ENCODE data around the gene DTX3L. TPM values are rescaled to one million over a fixed set of nuclear protein-coding genes. Genes with fewer than 3 reads are reported as not detected.
"Not testable (repeated sequence)": the region's sequence is repeated elsewhere in the genome, so short reads cannot be mapped to it uniquely, and the experiment has no call there.

The DTX3L gene
- total RNA-seq, 1 donor from 2014 or later = 31.5 TPM

DNA sequence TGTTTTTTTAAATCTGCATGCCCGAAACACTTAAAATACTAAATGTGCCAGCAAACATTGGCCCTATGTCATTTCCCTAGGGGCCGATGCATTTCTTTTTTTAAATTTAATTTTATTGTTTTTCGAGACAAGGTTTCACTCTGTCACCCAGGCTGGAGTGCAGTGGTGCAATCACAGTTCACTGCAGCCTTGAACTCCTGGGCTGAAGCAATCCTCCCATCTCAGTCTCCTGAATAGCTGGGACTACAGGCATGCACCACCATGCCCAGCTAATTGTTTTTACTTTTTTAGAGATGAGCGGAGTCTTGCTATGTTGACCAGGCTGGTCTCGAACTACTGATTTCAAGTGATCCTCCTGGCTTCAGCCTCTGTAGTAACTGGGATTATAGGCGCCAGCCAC, 5.5 kb upstream of the DTX3L start:
- intact Hi-C loops (cut with DNase I) = no loop called here
- no peak for DNase-seq (ENCODE audit: low spot score)
- ATAC-seq = no peak

DNA sequence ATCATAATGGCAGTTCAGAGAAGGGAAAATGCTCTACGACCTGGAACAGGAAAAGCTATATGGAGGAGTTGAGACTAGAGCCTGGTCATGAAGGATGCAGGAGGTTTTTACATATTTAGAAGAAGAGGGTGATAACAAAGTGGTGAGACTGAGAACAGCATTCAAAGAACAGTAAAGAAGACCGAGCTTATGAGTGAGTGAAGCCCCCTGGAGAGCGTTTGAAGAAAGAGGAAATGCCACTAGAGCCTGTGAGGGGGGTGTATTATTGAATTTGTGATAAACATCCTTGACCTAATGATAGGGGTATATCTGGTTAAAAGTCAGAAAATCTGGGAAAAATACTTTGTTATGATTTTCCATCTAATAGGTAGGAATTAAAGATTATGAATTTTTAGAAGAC, 4.2 kb upstream of the DTX3L start:
- ATAC-seq (no peak), DNase-seq (ENCODE audit: low spot score) (no peak)
- intact Hi-C loops (cut with DNase I) = loop anchor here (5.0 kb wide), 1 partner anchor 122 kb away; the partner anchor contains the start of gene PARP14

DNA sequence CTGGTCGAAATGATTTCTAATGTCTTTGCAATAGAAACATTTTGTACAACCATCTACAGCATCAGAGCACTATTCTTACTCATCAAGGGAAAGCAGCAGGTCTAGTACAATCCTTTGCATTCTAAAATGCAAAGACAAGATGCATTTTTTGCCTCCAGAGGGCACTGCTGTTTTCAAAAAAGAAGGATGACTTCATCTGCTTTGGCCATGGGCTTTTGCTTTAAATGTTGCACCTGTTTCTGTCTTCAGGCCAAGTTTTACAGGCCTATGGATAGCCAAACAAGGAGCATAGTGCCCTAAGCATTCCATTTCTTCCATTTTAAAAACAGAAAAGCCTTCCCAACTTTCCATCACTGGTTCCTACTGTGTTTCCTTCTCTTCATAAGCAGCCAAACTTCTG, 3.5 kb upstream of the DTX3L start:
- ATAC-seq (no peak), DNase-seq (ENCODE audit: low spot score) (no peak)
- intact Hi-C loops (cut with DNase I) = loop anchor here (5.0 kb wide), 1 partner anchor 122 kb away; the partner anchor contains the start of gene PARP14

DNA sequence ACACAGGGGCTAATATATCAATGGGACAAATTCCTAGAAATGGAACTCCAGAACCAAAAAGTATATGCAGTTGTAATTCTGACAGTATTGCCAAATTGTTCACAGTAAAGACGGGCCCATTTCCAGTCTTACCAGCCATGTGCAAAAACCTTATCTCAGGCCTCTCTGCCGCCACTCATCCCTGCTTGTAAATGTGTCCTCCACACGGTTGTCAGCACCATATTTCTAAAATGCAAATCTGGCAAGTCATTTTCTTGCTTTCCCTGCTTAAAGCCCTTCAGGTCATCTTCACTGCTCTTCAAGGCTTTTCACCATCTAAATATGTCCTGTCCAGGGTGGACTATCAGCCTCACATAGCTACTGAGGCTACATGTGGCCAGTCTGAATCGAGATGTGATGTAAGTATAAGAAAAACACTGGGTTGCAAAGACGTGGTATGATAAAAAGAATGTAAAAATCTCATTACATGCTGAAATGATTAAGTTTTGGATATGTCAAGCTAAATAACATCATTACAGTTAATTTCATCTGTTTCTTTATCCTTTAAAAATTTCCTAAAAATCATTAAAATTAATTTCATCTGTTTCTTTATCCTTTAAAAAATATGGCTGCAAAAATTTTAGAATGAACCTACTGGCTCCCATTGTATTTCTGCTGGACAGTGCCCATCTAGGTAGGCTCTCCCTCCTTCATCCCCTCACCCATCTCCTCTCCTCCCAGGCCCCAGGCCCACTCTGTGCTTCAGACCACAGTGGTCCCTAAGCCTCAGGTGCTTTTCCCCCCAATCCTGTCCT, 1.0 kb upstream of the DTX3L start:
- DNase-seq (ENCODE audit: low spot score) (no peak), ATAC-seq (no peak)
- intact Hi-C loops (cut with DNase I) = loop anchor here (5.0 kb wide), 1 partner anchor 119 kb away; the partner anchor contains the start of gene PARP14

DNA sequence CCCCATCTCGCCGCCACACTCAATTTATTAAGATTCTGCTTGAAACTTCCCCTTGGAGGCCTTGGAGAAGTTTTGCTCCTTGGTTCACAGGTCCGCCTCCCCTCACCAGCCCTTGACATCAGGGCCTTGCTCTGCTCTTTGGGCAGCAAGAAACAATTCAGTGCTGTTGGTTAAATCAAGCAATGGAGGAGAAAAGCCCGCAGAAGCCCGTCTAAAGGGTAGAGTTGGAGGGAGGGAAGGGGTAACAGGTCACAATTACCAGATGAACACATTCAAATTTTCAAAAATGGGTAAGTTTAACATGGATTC, 467 bp upstream of the DTX3L start:
- intact Hi-C loops (cut with DNase I) = loop anchor here (5.0 kb wide), 1 partner anchor 119 kb away; the partner anchor contains the start of gene PARP14
- no peak for DNase-seq (ENCODE audit: low spot score)
- peak; percentile 18 for ATAC-seq

DNA sequence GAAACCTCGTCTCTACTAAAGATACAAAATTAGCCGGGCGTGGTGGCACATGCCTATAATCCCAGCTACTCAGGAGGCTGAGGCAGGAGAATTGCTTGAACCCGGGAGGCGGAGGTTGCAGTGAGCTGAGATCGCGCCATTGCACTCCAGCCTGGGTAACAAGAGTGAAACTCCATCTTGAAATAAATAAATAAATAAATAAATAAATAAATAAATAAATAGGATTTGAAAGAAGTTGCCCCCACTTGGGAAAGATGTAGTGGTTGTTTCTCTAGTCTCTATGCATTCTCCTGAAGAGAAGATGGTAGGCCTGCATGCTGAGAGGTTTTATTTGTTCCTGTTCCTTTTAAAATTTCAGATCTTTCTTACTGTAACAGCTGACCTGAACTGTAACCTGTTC, 4.0 kb downstream of the DTX3L start:
- DNase-seq (ENCODE audit: low spot score); ATAC-seq; intact Hi-C loops (cut with DNase I): not testable (repeated sequence)

DNA sequence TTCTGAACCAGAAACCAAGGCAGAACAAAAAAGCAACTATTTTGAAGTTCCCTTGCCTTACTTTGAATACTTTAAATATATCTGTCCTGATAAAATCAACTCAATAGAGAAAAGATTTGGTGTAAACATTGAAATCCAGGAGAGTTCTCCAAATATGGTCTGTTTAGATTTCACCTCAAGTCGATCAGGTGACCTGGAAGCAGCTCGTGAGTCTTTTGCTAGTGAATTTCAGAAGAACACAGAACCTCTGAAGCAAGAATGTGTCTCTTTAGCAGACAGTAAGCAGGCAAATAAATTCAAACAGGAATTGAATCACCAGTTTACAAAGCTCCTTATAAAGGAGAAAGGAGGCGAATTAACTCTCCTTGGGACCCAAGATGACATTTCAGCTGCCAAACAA, 4.6 kb downstream of the DTX3L start:
- intact Hi-C loops (cut with DNase I) = no loop called here
- DNase-seq (ENCODE audit: low spot score) = no peak
- no peak for ATAC-seq

DNA sequence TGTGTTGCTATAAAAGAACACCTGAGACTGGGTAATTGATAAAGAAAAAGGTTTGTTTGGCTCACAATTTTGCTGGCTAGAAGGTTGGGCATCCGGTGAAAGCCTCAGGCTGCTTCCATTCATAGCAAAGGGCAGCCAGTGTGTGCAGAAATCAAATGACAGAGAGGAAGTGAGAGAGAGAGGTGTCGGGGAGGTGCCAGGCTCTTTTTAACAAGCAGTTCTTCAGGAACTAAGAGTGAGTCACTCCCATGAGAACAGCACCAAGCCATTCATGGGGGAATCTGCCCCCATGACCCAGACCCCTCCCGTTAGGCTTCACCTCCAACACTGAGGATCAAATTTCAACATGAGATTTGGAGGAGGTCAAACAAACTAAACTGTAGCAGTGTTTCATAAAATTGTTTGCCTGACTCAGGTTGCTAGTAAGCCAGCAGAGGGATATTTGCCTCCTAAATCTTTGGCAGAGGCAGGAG, 8.8 kb downstream of the DTX3L start:
- peak; percentile 21 for ATAC-seq
- intact Hi-C loops (cut with DNase I) = no loop called here
- no peak for DNase-seq (ENCODE audit: low spot score)

DNA sequence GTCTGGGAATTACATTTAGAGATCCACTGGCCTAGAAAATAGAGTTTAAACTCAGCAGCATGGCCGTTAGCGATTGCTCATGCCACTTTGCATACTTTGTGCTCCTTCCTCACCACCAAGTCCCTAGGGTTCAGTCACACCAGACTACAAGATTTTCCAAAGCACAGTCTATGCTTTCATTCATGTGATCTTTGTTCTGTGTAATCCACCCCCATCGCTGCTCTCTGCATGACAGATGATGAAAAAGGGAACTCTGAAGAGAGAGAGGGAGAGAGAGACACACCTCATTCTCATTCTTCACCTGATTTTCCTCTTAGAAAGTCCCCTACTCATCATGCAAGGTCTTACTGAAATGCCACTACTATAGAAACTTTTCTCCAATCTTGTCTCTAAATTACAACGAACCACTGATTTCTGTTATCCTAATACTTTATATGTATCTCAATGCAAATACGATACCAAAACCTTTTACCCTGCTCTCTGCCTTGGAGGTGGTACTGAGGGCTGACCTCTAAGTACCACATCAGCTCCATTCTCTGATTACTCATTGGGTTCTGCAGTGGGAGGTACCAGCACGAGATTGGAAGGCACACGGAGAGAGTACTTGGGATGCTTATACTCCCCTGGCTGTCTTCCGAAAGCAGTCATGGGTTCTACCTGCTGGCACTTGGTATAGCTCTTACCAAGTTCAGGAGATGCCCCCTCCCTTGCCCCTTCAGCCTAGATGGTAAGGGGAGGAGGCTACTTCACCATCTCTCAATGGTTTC, 12.2 kb downstream of the DTX3L start:
- ATAC-seq (no peak), DNase-seq (ENCODE audit: low spot score) (no peak)
- intact Hi-C loops (cut with DNase I) = no loop called here

DNA sequence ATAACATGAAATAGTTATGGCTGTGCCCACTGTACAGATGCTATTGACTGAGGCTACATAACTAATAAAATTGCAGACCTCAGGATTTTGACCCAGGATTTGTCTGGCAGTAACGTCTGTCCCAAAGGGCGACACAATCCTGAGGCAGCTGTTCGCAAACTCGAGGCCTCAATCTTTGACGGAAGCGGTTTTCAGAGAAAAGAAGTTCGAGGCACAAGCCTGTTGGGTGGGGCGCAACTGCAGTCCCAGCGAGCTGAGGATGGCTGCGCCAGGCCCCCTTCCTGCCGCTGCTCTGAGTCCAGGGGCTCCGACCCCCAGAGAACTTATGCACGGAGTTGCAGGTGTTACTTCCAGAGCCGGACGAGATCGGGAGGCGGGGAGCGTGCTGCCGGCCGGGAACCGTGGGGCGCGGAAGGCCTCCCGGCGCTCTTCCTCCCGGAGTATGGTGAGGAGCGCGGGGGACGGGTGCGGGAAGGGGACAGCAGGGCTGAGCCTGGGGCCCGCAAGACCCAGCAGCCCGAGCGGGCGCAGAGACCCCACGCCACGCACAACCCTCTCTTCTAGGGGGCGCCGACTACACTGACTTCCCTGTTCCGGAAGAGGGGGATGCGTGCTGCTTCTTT, 13.4 kb downstream of the DTX3L start, which contains the start of gene PARP15:
PARP15 (plus strand) TSS at position 242 of the 623 bp plus-strand sequence; CDS start at position 260, 18 bp downstream.
- ATAC-seq = peak; percentile 67
- no peak for DNase-seq (ENCODE audit: low spot score)
- intact Hi-C loops (cut with DNase I) = no loop called here

DNA sequence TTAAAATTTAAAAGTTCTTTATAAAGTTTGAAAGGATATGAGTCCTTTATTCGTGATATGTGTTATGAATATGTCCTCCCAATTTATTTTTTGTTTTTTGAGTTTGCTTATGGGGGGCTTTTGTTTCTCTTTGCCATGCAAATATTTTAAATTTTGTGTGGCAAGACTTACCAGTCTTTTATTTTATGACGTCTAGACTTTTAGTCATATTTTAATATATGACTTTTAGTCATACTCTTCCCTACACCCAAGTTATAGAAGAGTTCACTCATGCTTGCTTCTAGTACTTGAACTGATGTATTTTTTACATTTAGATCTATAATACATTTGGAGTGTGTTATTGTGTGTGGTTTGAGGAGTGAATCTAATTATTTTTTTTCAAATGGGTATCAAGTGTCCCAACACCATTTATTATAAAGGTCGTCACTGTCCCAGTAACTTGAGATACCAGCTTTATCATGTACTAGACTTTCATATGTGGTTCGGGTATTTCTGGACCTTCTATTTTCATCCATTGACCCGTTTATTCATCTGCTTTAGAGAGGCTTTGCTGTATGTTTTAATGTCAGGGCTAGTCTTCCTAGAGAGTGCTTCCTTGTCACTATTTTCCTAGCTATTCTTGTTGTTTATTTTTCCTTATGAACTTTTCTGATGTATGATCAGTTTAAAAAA, 14.1 kb downstream of the DTX3L start:
- DNase-seq (ENCODE audit: low spot score) = no peak
- intact Hi-C loops (cut with DNase I) = no loop called here
- no peak for ATAC-seq

DNA sequence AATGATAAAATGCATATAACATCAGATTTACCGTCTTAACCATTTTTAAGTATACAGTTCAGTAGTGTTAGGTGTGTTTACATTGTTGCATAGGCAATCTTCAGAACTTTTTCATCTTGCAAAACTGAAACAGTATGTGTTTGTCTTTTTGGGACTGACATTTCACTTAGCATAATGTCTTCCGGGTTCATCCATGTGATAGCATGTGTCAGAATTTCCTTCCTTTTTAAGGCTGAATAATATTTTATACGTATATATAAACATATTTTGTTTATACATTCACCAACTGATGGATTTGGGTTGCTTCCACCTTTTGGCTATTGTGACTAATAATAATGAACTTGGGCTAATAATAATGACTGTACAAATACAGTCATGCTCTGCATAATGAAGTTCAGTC, 16.3 kb downstream of the DTX3L start:
- no peak for DNase-seq (ENCODE audit: low spot score)
- ATAC-seq = no peak
- intact Hi-C loops (cut with DNase I) = no loop called here

DNA sequence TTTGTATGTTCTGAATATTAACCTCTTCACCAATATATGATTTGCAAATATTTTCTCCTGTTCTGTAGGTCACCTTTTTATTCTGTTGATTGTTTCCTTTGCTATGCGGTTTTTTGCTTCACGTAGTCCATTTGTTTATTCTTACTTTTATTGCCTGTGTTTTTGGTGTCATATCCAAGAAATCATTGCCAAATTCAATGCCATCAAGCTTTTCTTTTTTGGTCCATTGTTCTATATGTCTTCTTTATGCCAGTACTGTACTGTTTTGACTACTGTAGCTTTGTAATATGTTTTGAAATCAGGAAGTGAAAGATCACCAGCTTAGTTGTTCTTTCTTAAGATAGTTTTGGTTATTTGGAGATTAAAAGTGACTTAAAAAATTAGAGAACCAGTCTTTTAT, 17.5 kb downstream of the DTX3L start:
- no peak for ATAC-seq
- intact Hi-C loops (cut with DNase I) = no loop called here
- no peak for DNase-seq (ENCODE audit: low spot score)

DNA sequence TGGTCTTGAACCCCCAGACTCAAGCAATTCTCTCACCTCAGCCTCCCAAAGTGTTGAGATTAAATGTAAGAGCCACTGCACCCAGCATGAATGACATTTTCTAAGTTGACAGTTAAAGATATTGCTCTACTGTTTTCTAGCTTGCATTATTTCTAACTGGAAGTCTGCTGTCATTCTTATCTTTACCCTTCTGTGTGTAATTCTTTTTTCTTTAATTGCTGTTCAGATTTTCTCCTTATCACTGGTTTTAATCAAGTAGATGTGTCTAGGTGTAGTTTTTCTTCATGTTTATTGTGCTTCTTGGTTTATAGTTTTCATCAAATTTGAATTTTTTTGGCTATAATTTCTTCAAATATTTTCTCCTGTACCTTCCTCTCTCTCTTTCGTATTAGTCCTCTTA, 18.3 kb downstream of the DTX3L start:
- DNase-seq (ENCODE audit: low spot score) (no peak), ATAC-seq (no peak)
- intact Hi-C loops (cut with DNase I) = no loop called here

DNA sequence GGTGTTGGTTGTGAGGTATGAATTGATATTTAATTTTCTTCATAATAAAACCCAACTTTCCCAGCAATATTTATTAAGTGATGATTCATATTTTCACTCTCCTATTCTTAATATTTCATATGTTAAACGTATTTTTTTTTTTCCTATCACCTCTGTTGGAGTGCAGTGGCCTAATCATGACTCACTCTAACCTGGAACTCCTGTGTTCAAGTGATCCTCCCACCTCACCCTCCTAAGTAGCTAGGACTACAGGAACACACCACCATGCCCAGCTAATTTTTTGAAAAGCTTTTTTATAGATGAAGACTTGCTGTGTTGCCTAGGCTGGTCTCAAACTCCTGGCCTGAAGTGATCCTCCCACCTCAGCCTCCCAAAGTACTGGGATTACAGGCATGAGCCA, 22.0 kb downstream of the DTX3L start:
- intact Hi-C loops (cut with DNase I) = no loop called here
- DNase-seq (ENCODE audit: low spot score) (no peak), ATAC-seq (no peak)

DNA sequence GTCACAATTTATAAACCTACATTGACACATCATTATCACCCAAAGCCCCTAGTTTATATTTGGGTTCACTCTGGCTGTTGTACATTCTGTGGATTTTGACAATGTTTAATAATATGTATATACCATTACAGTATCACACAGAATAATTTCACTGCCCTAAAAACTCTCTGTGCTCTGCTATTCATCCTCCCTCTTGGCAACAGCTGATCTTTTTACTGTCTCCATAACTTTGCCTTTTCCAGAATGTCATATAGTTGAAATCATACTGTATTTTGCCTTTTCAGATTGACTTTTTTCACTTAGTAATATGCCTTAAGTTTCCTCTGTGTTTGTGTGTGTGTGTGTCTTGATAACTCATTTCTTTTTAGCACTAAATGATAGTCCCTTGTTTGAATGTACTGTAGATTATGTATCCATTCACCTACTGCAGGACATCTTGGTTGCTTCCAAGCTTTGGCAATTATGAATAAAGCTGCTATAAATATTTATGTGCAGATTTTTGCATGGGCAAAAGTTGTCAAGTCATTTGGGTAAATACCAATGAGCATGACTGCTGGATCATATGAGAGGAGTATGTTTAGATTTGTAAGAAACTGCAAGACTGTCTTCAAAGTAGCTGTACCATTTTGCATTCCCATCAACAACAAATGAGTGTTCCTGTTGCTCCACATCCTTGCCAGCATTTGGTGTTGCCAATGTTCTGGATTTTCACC, 22.8 kb downstream of the DTX3L start:
- intact Hi-C loops (cut with DNase I) = no loop called here
- no peak for DNase-seq (ENCODE audit: low spot score)
- ATAC-seq = no peak

DNA sequence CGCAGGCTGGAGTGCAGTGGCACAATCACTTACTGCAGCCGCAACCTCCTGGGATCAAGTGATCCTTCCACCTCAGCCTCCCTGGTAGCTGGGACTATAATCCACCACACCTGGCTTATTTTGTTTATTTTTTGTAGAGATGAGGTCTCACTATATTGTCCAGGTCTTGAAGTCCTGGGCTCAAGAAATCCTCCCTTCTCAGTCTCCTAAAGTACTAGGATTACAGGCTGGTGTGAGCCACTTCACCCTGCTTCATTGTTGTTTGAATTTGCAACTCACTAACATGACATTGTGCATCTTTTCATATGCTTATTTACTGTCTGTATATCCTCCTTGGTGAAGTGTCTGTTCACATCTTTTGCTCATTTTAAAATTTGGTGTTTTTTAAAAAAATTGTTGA, 23.4 kb downstream of the DTX3L start:
- intact Hi-C loops (cut with DNase I) = no loop called here
- DNase-seq (ENCODE audit: low spot score) (no peak), ATAC-seq (no peak)

DNA sequence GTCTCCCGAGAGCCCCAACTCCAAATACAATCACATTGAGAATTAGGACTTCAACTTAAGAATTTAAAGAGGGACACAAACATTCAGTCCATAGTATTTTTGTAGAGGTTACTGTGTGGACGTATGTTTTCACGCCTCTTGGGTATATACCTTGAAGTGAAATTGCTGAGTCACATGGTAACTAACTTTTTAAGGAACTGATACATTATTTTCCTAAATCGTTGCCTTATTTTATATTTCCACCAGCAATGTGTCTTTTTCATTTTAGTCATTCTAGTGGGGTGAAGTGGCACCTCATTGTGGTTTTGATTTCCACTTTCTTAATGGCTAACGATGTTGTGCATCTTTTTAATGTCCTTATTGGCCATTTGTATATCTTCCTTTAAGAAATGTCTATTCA, 25.2 kb downstream of the DTX3L start:
- no peak for DNase-seq (ENCODE audit: low spot score)
- ATAC-seq = no peak
- intact Hi-C loops (cut with DNase I) = no loop called here

DNA sequence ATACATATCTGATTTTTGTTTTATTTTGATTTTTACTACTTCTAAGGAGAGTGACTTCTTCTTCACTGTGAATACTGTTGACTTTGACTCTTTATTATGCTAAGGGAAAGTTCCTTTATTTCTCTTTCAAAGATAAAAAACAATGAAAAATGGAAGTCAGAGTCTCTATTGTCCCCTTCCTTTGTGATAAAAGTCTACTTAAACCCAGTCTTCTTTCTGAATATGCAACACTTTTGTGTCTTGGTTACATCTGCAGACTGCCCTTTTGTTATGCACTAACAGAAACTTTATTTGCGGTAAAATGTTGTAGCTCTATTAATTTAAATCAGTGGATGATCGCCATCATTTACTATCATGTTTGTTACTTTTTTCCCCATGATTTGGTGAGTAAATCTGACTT, 26.5 kb downstream of the DTX3L start:
- ATAC-seq (no peak), DNase-seq (ENCODE audit: low spot score) (no peak)
- intact Hi-C loops (cut with DNase I) = no loop called here

Measured in sciatic nerve (tissue), 2 donors.